Measurements from ENCODE around the gene C5AR1. TPM values are rescaled to one million over a fixed set of nuclear protein-coding genes. Genes with fewer than 3 reads are reported as not detected.

Gene C5AR1
- total RNA-seq, 4 donors from 2014 or later: 1.2 to 3.5 (median 1.8) TPM

- no peaks in the 10 kb centered on the region for H3K27me3 ChIP-seq
- TF ChIP-seq CTCF (IDR thresholded peaks at IDR 0.05): no peak
- no peak for TF ChIP-seq POLR2A (IDR thresholded peaks at IDR 0.05)
- no peaks in the 10 kb centered on the region for H3K9me3 ChIP-seq
- intact Hi-C loops (cut with DNase I): no loop called here
- no peak overlapping the region for H3K27ac ChIP-seq
- no peak for DNase-seq
- peaks cover 0 to 3% of the 10 kb centered on the region in 2 donors for H3K4me1 ChIP-seq
- WGBS, 2 donors: 71 to 72% methylated on average over 10 of the region's 10 CpGs
- no peak overlapping the region for H3K4me3 ChIP-seq (replicated peaks in 1 of 3)
- H3K36me3 ChIP-seq: no peaks in the 10 kb centered on the region
Observed at GRCh38 chr19:47313754-47314295, 4.2 kb downstream of the C5AR1 start.

DNA sequence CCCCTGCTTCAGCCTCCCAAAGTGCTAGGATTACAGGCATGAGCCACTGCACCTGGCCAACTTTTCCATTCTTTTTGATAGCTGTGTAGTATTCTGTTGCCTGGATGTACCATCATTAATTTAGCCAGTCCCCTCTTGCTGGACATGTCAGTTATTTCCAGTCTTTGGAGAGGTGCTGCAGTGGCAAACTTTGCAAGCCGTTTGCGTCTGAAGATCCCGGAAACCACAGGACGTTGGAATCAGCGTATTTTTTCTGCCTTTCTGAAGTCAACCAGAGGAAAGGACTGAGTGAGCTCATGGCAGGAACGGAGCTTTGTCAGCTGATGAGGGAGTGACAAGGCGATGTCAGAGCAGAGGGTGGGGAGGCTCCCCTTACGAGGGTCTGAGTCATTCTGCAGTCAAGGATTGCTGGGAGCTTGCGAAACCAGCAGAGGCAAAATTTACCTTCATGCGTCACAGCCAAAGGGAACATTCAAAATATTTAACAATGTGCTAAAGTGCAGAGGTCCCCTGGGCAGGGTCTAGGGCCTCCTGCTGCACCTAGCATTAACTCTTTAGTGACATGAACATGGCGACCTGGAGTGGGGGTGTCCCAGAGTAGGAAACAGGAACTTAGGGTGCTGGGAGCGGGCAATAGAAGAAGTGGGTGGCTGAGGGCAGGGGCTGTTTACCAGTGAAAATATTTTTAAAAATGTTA lies 5.6 kb downstream of the C5AR1 start:
- peak in 1 of 2 donors; percentile 13 for DNase-seq
- Histone ChIP-seq H3K9me3 (no peaks in the 10 kb centered on the region), H3K4me1 (no peaks in the 10 kb centered on the region), H3K36me3 (no peaks in the 10 kb centered on the region), H3K27ac (no peak overlapping the region), H3K4me3 (replicated peaks in 1 of 3) (no peak overlapping the region), H3K27me3 (no peaks in the 10 kb centered on the region)
- WGBS, 2 donors: 46 to 48% methylated on average over 12 of the region's 12 CpGs
- TF ChIP-seq CTCF (IDR thresholded peaks at IDR 0.05): no peak
- TF ChIP-seq POLR2A (IDR thresholded peaks at IDR 0.05): no peak
- intact Hi-C loops (cut with DNase I): no loop called here

- H3K27me3 ChIP-seq: no peaks in the 10 kb centered on the region
- no peak for DNase-seq
- TF ChIP-seq POLR2A (IDR thresholded peaks at IDR 0.05): no peak
- no peak for TF ChIP-seq CTCF (IDR thresholded peaks at IDR 0.05)
- H3K9me3 ChIP-seq: no peaks in the 10 kb centered on the region
- no peak overlapping the region for H3K4me3 ChIP-seq (replicated peaks in 1 of 3)
- no peak overlapping the region for H3K27ac ChIP-seq
- no peaks in the 10 kb centered on the region for H3K4me1 ChIP-seq
- 90% methylated on average over 4 of the region's 4 CpGs for WGBS, 2 donors
- intact Hi-C loops (cut with DNase I): no loop called here
- H3K36me3 ChIP-seq: no peaks in the 10 kb centered on the region
Observed at GRCh38 chr19:47316513-47316912, 6.9 kb downstream of the C5AR1 start.

DNA sequence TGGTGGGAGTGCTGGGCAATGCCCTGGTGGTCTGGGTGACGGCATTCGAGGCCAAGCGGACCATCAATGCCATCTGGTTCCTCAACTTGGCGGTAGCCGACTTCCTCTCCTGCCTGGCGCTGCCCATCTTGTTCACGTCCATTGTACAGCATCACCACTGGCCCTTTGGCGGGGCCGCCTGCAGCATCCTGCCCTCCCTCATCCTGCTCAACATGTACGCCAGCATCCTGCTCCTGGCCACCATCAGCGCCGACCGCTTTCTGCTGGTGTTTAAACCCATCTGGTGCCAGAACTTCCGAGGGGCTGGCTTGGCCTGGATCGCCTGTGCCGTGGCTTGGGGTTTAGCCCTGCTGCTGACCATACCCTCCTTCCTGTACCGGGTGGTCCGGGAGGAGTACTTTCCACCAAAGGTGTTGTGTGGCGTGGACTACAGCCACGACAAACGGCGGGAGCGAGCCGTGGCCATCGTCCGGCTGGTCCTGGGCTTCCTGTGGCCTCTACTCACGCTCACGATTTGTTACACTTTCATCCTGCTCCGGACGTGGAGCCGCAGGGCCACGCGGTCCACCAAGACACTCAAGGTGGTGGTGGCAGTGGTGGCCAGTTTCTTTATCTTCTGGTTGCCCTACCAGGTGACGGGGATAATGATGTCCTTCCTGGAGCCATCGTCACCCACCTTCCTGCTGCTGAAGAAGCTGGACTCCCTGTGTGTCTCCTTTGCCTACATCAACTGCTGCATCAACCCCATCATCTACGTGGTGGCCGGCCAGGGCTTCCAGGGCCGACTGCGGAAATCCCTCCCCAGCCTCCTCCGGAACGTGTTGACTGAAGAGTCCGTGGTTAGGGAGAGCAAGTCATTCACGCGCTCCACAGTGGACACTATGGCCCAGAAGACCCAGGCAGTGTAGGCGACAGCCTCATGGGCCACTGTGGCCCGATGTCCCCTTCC lies 10.5 kb downstream of the C5AR1 start:
- Histone ChIP-seq H3K27me3 (no peaks in the 10 kb centered on the region), H3K4me1 (no peaks in the 10 kb centered on the region), H3K4me3 (replicated peaks in 1 of 3) (no peak overlapping the region), H3K36me3 (no peaks in the 10 kb centered on the region), H3K9me3 (no peaks in the 10 kb centered on the region), H3K27ac (no peak overlapping the region)
- intact Hi-C loops (cut with DNase I): no loop called here
- 91 to 94% methylated on average over 42 to 46 of the region's 46 CpGs for WGBS, 2 donors
- TF ChIP-seq POLR2A (IDR thresholded peaks at IDR 0.05): no peak
- no peak for TF ChIP-seq CTCF (IDR thresholded peaks at IDR 0.05)
- no peak for DNase-seq

All from thyroid gland (tissue), 4 donors.